HepG2 (cell line): Measurements from ENCODE around the gene DPP6.

Experiments
- BATF2 ChIP-seq: sonication (generic); formaldehyde crosslinking; IDR thresholded peaks from 2 replicates; pipeline ENCODE4 v1.8.0; 2022; ENCODE audit warnings: mild to moderate bottlenecking, missing genetic modification reagents, moderate library complexity
- CC2D1A ChIP-seq: sonication (generic); formaldehyde crosslinking; IDR thresholded peaks from 2 replicates; pipeline ENCODE4 v1.8.1; 2023; ENCODE audit warnings: mild to moderate bottlenecking, missing genetic modification reagents
- CTCF ChIP-seq: sonication (generic); formaldehyde crosslinking; IDR thresholded peaks from 2 replicates; pipeline ENCODE4 v1.5.0; 2020; ENCODE audit warnings: mild to moderate bottlenecking, missing genetic modification reagents, moderate library complexity
- EZH2 ChIP-seq: conservative IDR thresholded peaks from 2 replicates; pipeline ENCODE4 v1.6.1; 2012; ENCODE audit warnings: mild to moderate bottlenecking, low read depth, low read length, moderate library complexity
- FLYWCH1 ChIP-seq: sonication (generic); formaldehyde crosslinking; IDR thresholded peaks from 2 replicates; pipeline ENCODE4 v1.8.1; 2023; ENCODE audit warnings: mild to moderate bottlenecking, missing genetic modification reagents
- HDAC2 ChIP-seq: sonication (generic); formaldehyde crosslinking; IDR thresholded peaks from 2 replicates; pipeline ENCODE4 v1.4.0; 2020; ENCODE audit warnings: missing genetic modification reagents
- PATZ1 ChIP-seq: sonication (generic); formaldehyde crosslinking; IDR thresholded peaks from 2 replicates; pipeline ENCODE4 v1.4.0; 2020; ENCODE audit warnings: missing genetic modification reagents
- POLR2A ChIP-seq, 2 experiments: IDR thresholded peaks; 2 replicates each; pipeline ENCODE4 v1.6.1; 2011; ENCODE audit warnings: low read depth in 2 of 2, low read length in 2 of 2, mild to moderate bottlenecking in 1 of 2, moderate library complexity in 1 of 2; ENCODE audit not compliant: insufficient read depth in 1 of 2
- SP1 ChIP-seq, 2 experiments: fragments of 450-650 bp in 1 of 2; sonication (generic) in 1 of 2; formaldehyde crosslinking in 1 of 2; IDR thresholded peaks; 2 replicates each; pipeline versions ENCODE4 v1.4.0 to v1.6.1; 2016 to 2020; ENCODE audit warnings: missing genetic modification reagents in 1 of 2
- ZNF263 ChIP-seq: sonication (generic); formaldehyde crosslinking; IDR thresholded peaks from 2 replicates; pipeline ENCODE4 v1.4.0; 2020; ENCODE audit warnings: missing genetic modification reagents
- ZNF557 ChIP-seq: sonication (generic); formaldehyde crosslinking; IDR thresholded peaks from 2 replicates; pipeline ENCODE4 v1.4.0; 2020; ENCODE audit warnings: missing genetic modification reagents
- ZNF614 ChIP-seq: IDR thresholded peaks from 2 replicates; pipeline ENCODE4 v1.6.1; 2018; ENCODE audit warnings: missing biosample characterization, missing genetic modification reagents, inconsistent platforms, borderline replicate concordance
- ZNF713 ChIP-seq: sonication (generic); formaldehyde crosslinking; IDR thresholded peaks from 2 replicates; pipeline ENCODE4 v1.4.0; 2020; ENCODE audit warnings: mild to moderate bottlenecking, missing genetic modification reagents
- ZSCAN20 ChIP-seq: sonication (generic); formaldehyde crosslinking; IDR thresholded peaks from 2 replicates; pipeline ENCODE4 v1.4.0; 2020; ENCODE audit warnings: missing genetic modification reagents, mild to moderate bottlenecking, borderline replicate concordance

GRCh38 chr7:154915600-154915999, 863.4 kb downstream of the DPP6 start:
- TF ChIP-seq EZH2 = no peak
- TF ChIP-seq POLR2A (IDR thresholded peaks at IDR 0.05; ENCODE audit: insufficient read depth in 1 of 2, low read depth in 2 of 2, low read length in 2 of 2) = no peak
- TF ChIP-seq ZNF557 (CRISPR knock-in tag) = no peak
- TF ChIP-seq PATZ1 (CRISPR knock-in tag) = no peak
- TF ChIP-seq ZNF713 = no peak
- TF ChIP-seq CTCF = no peak
- TF ChIP-seq BATF2 = no peak
- TF ChIP-seq SP1 (IDR thresholded peaks at IDR 0.05) = no peak
- no peak for TF ChIP-seq SP1 (CRISPR knock-in tag; IDR thresholded peaks at IDR 0.05)
- TF ChIP-seq ZSCAN20 (CRISPR knock-in tag) = no peak
- no peak for TF ChIP-seq FLYWCH1 (CRISPR knock-in tag)
- no peak for TF ChIP-seq CC2D1A (CRISPR knock-in tag)
- no peak for TF ChIP-seq ZNF263
- TF ChIP-seq ZNF614 = no peak
- TF ChIP-seq HDAC2 (CRISPR knock-in tag) = no peak
